HCT116 (cell line): ENCODE data around the gene SBSN. TPM values are rescaled to one million over a fixed set of nuclear protein-coding genes. Genes with fewer than 3 reads are reported as not detected.

Experiments
- ATAC-seq: fragments of 200-7000 bp; cut with Tn5 transposase; 2 replicates; pipeline ENCODE4 v1.9.1; 2020; ENCODE audit warnings: mild to moderate bottlenecking, moderate library complexity
- BruUV-seq: library from RNA; stranded (reverse); fragments of 400-500 nt; replicated peaks from 2 replicates; lab custom pipeline; 2021; lab: Mats Ljungman, UMichigan
- CTCF ChIA-PET: fragments of 300-600 bp; sonication (Branson Sonifier 250); formaldehyde crosslinking; loops from one replicate; lab custom pipeline; 2021; ENCODE audit warnings: antibody characterized with exemption; lab: Charles Lee
- POLR2A ChIA-PET: fragments of 300-600, 350-600 bp; sonication (Branson Sonifier 250); formaldehyde crosslinking; loops from one replicate; lab custom pipeline; 2021; ENCODE audit warnings: antibody characterized with exemption; lab: Charles Lee
- RAD21 ChIA-PET, 2 experiments: fragments of 300-600 bp; sonication (Branson Sonifier 250); formaldehyde crosslinking; loops; one replicate each; lab custom pipeline; 2023; ENCODE audit warnings: low total read pairs in 2 of 2; ENCODE audit not compliant: uncharacterized antibody in 2 of 2, unreplicated experiment in 2 of 2, low non-redundant PET in 1 of 2; lab: Charles Lee
- DNase-seq: peaks from one replicate; pipeline ENCODE4 v3.0.0-alpha.2; 2010; ENCODE audit warnings: low read depth, low spot score
- H2AFZ ChIP-seq: fragments of 200-600 bp; shearing (Covaris generic), sonication (generic); 2 replicates; pipeline ENCODE4 v1.6.1; 2017; ENCODE audit warnings: low read depth, mixed run types, mixed read lengths, antibody characterized with exemption, low read length; ENCODE audit not compliant: poor library complexity, severe bottlenecking
- H3K27ac ChIP-seq: 2 replicates; pipeline ENCODE4 v1.5.1; 2012; ENCODE audit warnings: low read depth, low read length
- H3K27me3 ChIP-seq: fragments of 200-600 bp; sonication (generic); 2 replicates; pipeline ENCODE4 v1.6.1; 2016; ENCODE audit warnings: mixed run types, low read length, mixed read lengths; ENCODE audit not compliant: insufficient read depth
- H3K36me3 ChIP-seq, 2 experiments: fragments of 200-500 bp in 1 of 2; fragments of 200-600 bp in 1 of 2; sonication (Bioruptor generic) in 1 of 2; sonication (generic) in 1 of 2; 2 replicates each; pipeline versions ENCODE4 v1.5.1 to v1.6.1; 2014 to 2016; ENCODE audit warnings: low read length in 2 of 2, inconsistent platforms in 1 of 2, mixed read lengths in 1 of 2, mixed run types in 1 of 2; ENCODE audit not compliant: insufficient read depth in 2 of 2, control insufficient read depth in 1 of 2
- H3K4me1 ChIP-seq, 2 experiments: fragments of 200-600 bp in 1 of 2; sonication (generic) in 1 of 2; 2 replicates each; pipeline versions ENCODE4 v1.5.1 to v1.6.1; 2012 to 2017; ENCODE audit warnings: low read length in 2 of 2, inconsistent platforms in 1 of 2, mild to moderate bottlenecking in 1 of 2, mixed read lengths in 1 of 2, mixed run types in 1 of 2, moderate library complexity in 1 of 2; ENCODE audit not compliant: insufficient read depth in 2 of 2, control insufficient read depth in 1 of 2
- H3K4me2 ChIP-seq: fragments of 200-600 bp; sonication (generic); 2 replicates; pipeline ENCODE4 v1.6.1; 2017; ENCODE audit warnings: mixed run types, low read length, mixed read lengths
- H3K4me3 ChIP-seq, 2 experiments: fragments of 200-600 bp in 1 of 2; sonication (generic) in 1 of 2; replicated peaks in 1 of 2; 2 replicates each; pipeline ENCODE4 v1.5.1; 2011 to 2016; ENCODE audit warnings: low read length in 2 of 2, control low read depth in 1 of 2, low read depth in 1 of 2, mild to moderate bottlenecking in 1 of 2, mixed read lengths in 1 of 2, mixed run types in 1 of 2
- H3K79me2 ChIP-seq: fragments of 200-600 bp; sonication (generic); 2 replicates; pipeline ENCODE4 v1.6.1; 2017; ENCODE audit warnings: mild to moderate bottlenecking, mixed run types, low read length, moderate library complexity, mixed read lengths; ENCODE audit not compliant: insufficient read depth
- H3K9ac ChIP-seq: fragments of 200-600 bp; sonication (generic); 2 replicates; pipeline ENCODE4 v1.6.1; 2016; ENCODE audit warnings: low read length, mixed read lengths
- H3K9me2 ChIP-seq: fragments of 200-600 bp; sonication (generic), shearing (Covaris generic); 2 replicates; pipeline ENCODE4 v1.6.1; 2017; ENCODE audit warnings: mixed run types, mild to moderate bottlenecking, moderate library complexity; ENCODE audit not compliant: insufficient read depth
- H3K9me3 ChIP-seq, 2 experiments: fragments of 200-500 bp in 1 of 2; fragments of 200-600 bp in 1 of 2; sonication (Bioruptor generic) in 1 of 2; sonication (generic) in 1 of 2; 2 replicates each; pipeline ENCODE4 v1.6.1; 2014 to 2017; ENCODE audit warnings: low read length in 2 of 2, mixed read lengths in 2 of 2, inconsistent platforms in 1 of 2, low read depth in 1 of 2, mild to moderate bottlenecking in 1 of 2, mixed run types in 1 of 2, moderate library complexity in 1 of 2; ENCODE audit not compliant: control insufficient read depth in 1 of 2, insufficient read depth in 1 of 2
- H4K20me1 ChIP-seq: fragments of 200-600 bp; sonication (generic), shearing (Covaris generic); 2 replicates; pipeline ENCODE4 v1.6.1; 2017; ENCODE audit warnings: mixed run types, mild to moderate bottlenecking, moderate library complexity; ENCODE audit not compliant: insufficient read depth
- EZH2phosphoT487 ChIP-seq: fragments of 200-600 bp; IDR thresholded peaks from 2 replicates; pipeline ENCODE4 v1.6.1; 2018; ENCODE audit warnings: antibody characterized with exemption, borderline replicate concordance
- RAD21 ChIP-seq: IDR thresholded peaks from 2 replicates; pipeline ENCODE4 v1.6.1; 2012; ENCODE audit warnings: low read depth, mild to moderate bottlenecking
- SP1 ChIP-seq: IDR thresholded peaks from 2 replicates; pipeline ENCODE4 v1.6.1; 2012; ENCODE audit warnings: low read depth
- ZFX ChIP-seq: fragments of 450-650 bp; IDR thresholded peaks from 2 replicates; pipeline ENCODE4 v1.6.1; 2017
- intact Hi-C: fragments of 100-400 bp; cut with micrococcal nuclease; formaldehyde crosslinking; loops from 2 replicates; pipeline ENCODE4 v1.10.0; 2022
- total RNA-seq: library from RNA; stranded (reverse); gene quantifications from one replicate; pipeline ENCODE4 v1.2.1, GENCODE V29; 2021; ENCODE audit not compliant: unreplicated experiment
- TF ChIP-seq, protein P1 (sequence below), 3 experiments: fragments of 200-600 bp in 1 of 3; sonication (generic) in 1 of 3; IDR thresholded peaks in 2 of 3; conservative IDR thresholded peaks in 1 of 3; 2 replicates each; pipeline ENCODE4 v1.5.1; 2012 to 2017; ENCODE audit warnings: low read depth in 2 of 3, low read length in 2 of 3, antibody characterized with exemption in 1 of 3, borderline replicate concordance in 1 of 3, control low read depth in 1 of 3, mild to moderate bottlenecking in 1 of 3, mixed read lengths in 1 of 3, mixed run types in 1 of 3, moderate library complexity in 1 of 3; ENCODE audit not compliant: insufficient read depth in 1 of 3
- TF ChIP-seq, protein P2 (sequence below): IDR thresholded peaks from 2 replicates; pipeline ENCODE4 v1.6.1; 2011; ENCODE audit warnings: mild to moderate bottlenecking, low read length, moderate library complexity; ENCODE audit not compliant: insufficient replicate concordance; ENCODE audit errors: extremely low read depth

The SBSN gene
- total RNA-seq, 1 experiment from 2014 or later, result 0.66 TPM

DNA sequence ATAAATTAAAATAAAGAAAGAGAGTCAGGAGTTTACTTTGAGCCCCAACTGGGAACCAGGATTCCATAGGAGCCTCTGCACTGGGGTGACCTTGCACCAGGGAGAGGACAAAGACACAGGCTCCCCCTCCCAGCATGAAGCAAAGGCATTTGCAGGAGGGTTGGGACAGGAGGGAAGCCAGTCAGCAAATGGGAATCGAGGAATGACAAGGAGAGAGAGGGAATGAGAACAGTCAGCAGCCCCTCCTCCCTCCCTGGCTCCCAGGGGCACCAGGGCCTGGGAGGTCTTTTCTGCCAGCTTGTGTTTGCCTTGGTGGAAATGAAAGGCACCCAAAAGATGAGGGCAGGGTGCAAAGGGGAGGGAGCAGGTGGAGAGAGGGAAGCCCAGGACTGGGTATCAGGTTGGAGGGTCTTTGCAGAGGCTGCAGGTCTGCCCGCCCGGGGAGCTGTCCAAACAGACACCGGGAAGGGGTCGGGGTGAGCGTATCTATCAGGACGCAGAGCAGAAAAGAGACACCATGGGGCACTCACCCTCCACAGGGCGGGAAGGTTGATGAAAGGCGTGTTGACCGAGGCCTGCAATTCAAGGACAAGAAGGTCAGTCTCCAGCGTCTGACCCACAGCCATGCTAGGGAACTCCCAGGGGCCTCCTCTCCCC is 3.8 kb downstream of the SBSN start (continued):
- TF ChIP-seq, protein P1, sequence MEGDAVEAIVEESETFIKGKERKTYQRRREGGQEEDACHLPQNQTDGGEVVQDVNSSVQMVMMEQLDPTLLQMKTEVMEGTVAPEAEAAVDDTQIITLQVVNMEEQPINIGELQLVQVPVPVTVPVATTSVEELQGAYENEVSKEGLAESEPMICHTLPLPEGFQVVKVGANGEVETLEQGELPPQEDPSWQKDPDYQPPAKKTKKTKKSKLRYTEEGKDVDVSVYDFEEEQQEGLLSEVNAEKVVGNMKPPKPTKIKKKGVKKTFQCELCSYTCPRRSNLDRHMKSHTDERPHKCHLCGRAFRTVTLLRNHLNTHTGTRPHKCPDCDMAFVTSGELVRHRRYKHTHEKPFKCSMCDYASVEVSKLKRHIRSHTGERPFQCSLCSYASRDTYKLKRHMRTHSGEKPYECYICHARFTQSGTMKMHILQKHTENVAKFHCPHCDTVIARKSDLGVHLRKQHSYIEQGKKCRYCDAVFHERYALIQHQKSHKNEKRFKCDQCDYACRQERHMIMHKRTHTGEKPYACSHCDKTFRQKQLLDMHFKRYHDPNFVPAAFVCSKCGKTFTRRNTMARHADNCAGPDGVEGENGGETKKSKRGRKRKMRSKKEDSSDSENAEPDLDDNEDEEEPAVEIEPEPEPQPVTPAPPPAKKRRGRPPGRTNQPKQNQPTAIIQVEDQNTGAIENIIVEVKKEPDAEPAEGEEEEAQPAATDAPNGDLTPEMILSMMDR (IDR thresholded peaks at IDR 0.05 in 2 of 3, conservative IDR thresholded peaks at IDR 0.05 in 1 of 3; ENCODE audit: borderline replicate concordance in 1 of 3, insufficient read depth in 1 of 3, low read depth in 2 of 3, low read length in 2 of 3), result no peak
- TF ChIP-seq SP1, result no peak

DNA sequence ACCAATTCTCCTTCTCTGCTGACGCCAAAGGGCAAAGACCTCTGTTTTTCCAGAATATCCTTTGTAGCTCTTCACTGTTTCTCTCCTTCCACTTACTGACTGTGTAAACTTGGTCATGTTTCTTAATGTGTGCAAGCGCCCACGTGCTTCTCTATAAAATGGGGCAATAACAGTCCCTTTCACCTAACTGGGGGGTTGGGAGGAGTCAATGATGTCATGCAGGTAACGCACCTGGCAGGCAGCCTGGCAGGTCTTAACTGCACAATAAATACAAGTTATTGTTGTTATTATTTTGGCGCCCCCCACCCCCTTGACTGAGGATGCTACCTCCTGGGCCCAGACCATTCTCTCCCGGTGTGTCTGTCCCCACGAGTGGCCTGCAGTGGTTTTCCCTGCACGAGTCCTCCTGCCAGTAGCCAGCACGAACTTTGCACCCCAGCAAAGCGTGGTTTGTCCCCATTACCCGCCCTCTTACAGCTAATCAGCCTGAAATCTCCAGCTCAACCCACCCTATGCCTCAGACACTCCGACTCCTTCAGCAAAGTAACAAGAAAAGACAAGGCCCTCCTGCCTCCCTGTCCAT is 5.3 kb downstream of the SBSN start:
- H3K9ac ChIP-seq, result no peak overlapping the region
- H3K27me3 ChIP-seq, result no peaks in the 10 kb centered on the region
- TF ChIP-seq RAD21 (no peak), ZFX (no peak), EZH2phosphoT487 (no peak)
- TF ChIP-seq, protein P2, sequence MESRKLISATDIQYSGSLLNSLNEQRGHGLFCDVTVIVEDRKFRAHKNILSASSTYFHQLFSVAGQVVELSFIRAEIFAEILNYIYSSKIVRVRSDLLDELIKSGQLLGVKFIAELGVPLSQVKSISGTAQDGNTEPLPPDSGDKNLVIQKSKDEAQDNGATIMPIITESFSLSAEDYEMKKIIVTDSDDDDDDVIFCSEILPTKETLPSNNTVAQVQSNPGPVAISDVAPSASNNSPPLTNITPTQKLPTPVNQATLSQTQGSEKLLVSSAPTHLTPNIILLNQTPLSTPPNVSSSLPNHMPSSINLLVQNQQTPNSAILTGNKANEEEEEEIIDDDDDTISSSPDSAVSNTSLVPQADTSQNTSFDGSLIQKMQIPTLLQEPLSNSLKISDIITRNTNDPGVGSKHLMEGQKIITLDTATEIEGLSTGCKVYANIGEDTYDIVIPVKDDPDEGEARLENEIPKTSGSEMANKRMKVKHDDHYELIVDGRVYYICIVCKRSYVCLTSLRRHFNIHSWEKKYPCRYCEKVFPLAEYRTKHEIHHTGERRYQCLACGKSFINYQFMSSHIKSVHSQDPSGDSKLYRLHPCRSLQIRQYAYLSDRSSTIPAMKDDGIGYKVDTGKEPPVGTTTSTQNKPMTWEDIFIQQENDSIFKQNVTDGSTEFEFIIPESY, result no peak
- no peaks in the 10 kb centered on the region for H3K36me3 ChIP-seq
- H3K79me2 ChIP-seq, result no peaks in the 10 kb centered on the region
- RAD21 ChIA-PET, result no interaction called here
- H4K20me1 ChIP-seq, result no peaks in the 10 kb centered on the region
- ATAC-seq (no peak), DNase-seq (no peak)
- no peak overlapping the region for H3K4me3 ChIP-seq
- H2AFZ ChIP-seq, result no peak overlapping the region
- POLR2A ChIA-PET, result no interaction called here
- peaks cover 5 to 21% of the 10 kb centered on the region in 2 experiments; a peak in 3 of 4 replicates for H3K4me1 ChIP-seq
- no peak overlapping the region for H3K4me2 ChIP-seq
- no peaks in the 10 kb centered on the region for H3K9me2 ChIP-seq
- H3K9me3 ChIP-seq, result no peaks in the 10 kb centered on the region
- intact Hi-C loops, result no loop called here
- no TSS peak for BruUV-seq
- CTCF ChIA-PET, result interaction anchor here (1.4 kb wide), 1 partner anchor 28 kb away, joined by 3 read pairs; no protein-coding TSS in a partner anchor
- H3K27ac ChIP-seq, result no peak overlapping the region
